ENCODE results near the gene GOLGA6L2. TPM values are rescaled to one million over a fixed set of nuclear protein-coding genes. Genes with fewer than 3 reads are reported as not detected.

GOLGA6L2 gene
- total and polyA plus RNA-seq, 2 donors (not counting 3 experiments of a cell fraction or from before 2014, with no cell fraction given) = not detected

DNA sequence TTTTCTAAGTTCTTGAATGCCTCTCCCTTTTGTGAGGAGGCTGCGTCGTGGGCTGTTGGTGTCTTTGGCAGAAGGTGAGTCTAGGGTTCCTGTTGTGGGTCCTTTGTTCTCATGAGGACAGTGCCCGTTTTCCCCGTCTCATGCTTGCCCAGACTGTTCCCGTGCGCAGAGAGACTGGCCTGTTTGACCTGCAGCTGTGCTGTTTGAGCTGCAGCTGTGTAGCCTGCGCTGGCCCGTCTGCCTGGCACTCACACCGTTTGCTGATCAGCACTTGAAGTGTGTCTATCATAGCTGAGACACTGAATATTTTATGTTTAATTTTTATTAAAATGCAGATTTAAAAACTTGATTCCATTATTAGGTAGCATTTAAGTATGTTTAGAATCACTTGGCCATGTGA lies 9.9 kb downstream of the GOLGA6L2 start:
- Histone ChIP-seq H3K36me3 (ENCODE audit: control insufficient read depth in 2 of 2, extremely low read depth in 1 of 2, insufficient read depth in 2 of 2, low read length in 2 of 2) (no peaks in the 10 kb centered on the region), H3K9me3 (replicated peaks; ENCODE audit: control insufficient read depth, insufficient read depth, low read length) (no peaks in the 10 kb centered on the region), H3K9ac (replicated peaks; ENCODE audit: extremely low read depth, insufficient read depth, low read length) (no peak overlapping the region), H3K4me1 (ENCODE audit: control insufficient read depth, extremely low read depth, insufficient read depth, low read length) (no peaks in the 10 kb centered on the region), H3K27ac (ENCODE audit: insufficient read depth, low read depth, low read length) (no peak overlapping the region), H2AFZ (ENCODE audit: low read depth, low read length) (no peak overlapping the region), H4K20me1 (replicated peaks; ENCODE audit: control insufficient read depth, extremely low read depth, insufficient read depth, low read length) (no peaks in the 10 kb centered on the region), H3K27me3 (ENCODE audit: control insufficient read depth in 2 of 2, insufficient read depth in 2 of 2, low read length in 2 of 2) (no peaks in the 10 kb centered on the region), H3K79me2 (ENCODE audit: control insufficient read depth, insufficient read depth, low read length) (no peaks in the 10 kb centered on the region), H3K4me2 (ENCODE audit: insufficient read depth, low read length) (no peak overlapping the region), H3K4me3 (replicated peaks in 1 of 3; ENCODE audit: insufficient read depth in 1 of 3, low read depth in 1 of 3, low read length in 3 of 3) (no peak overlapping the region), H3K9me1 (replicated peaks; ENCODE audit: control insufficient read depth, extremely low read depth, insufficient read depth, low read length) (no peaks in the 10 kb centered on the region)
- DNase-seq (ENCODE audit: low read depth, low spot score) (no peak), FAIRE-seq (no peak)
- ChIA-PET POLR2A (no interaction called here), CTCF (no interaction called here)
- BruUV-seq (replicated peaks) = no TSS peak
- dilution Hi-C loops (cut with MboI; ENCODE audit: extremely low pct_ligation_motif_present, low sequenced_read_pairs) = no loop called here
- TF ChIP-seq, protein P1, sequence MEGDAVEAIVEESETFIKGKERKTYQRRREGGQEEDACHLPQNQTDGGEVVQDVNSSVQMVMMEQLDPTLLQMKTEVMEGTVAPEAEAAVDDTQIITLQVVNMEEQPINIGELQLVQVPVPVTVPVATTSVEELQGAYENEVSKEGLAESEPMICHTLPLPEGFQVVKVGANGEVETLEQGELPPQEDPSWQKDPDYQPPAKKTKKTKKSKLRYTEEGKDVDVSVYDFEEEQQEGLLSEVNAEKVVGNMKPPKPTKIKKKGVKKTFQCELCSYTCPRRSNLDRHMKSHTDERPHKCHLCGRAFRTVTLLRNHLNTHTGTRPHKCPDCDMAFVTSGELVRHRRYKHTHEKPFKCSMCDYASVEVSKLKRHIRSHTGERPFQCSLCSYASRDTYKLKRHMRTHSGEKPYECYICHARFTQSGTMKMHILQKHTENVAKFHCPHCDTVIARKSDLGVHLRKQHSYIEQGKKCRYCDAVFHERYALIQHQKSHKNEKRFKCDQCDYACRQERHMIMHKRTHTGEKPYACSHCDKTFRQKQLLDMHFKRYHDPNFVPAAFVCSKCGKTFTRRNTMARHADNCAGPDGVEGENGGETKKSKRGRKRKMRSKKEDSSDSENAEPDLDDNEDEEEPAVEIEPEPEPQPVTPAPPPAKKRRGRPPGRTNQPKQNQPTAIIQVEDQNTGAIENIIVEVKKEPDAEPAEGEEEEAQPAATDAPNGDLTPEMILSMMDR (IDR thresholded peaks at IDR 0.05; ENCODE audit: extremely low read depth in 1 of 2, insufficient read depth in 1 of 2, low read depth in 1 of 2, low read length in 2 of 2) = no peak
- TF ChIP-seq MYC (IDR thresholded peaks at IDR 0.05; ENCODE audit: low read depth, low read length) (no peak), JUN (IDR thresholded peaks at IDR 0.05; ENCODE audit: borderline replicate concordance, insufficient read depth, insufficient read length, low read depth) (no peak), EZH2 (IDR thresholded peaks at IDR 0.05; ENCODE audit: borderline replicate concordance, low read depth, low read length, severe bottlenecking) (no peak), FOS (IDR thresholded peaks at IDR 0.05; ENCODE audit: borderline replicate concordance, insufficient read depth, low read length) (no peak), POLR2A (IDR thresholded peaks at IDR 0.05; ENCODE audit: low read depth, low read length) (no peak), GATA2 (IDR thresholded peaks at IDR 0.05; ENCODE audit: insufficient read depth, insufficient read length, low read depth, low read length) (no peak), POLR2AphosphoS5 (IDR thresholded peaks at IDR 0.05; ENCODE audit: insufficient read depth, low read depth, low read length) (no peak)
- TF ChIP-seq, protein P2, sequence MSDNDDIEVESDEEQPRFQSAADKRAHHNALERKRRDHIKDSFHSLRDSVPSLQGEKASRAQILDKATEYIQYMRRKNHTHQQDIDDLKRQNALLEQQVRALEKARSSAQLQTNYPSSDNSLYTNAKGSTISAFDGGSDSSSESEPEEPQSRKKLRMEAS (IDR thresholded peaks at IDR 0.05; ENCODE audit: insufficient read depth, insufficient read length) = no peak
- intact Hi-C loops (cut with micrococcal nuclease) = no loop called here
